ENCODE data around the gene PRPF6. TPM values are rescaled to one million over a fixed set of nuclear protein-coding genes. Genes with fewer than 3 reads are reported as not detected.
A peak's percentile ranks its signal among the peaks of the same experiment; 100 is the strongest.

The PRPF6 gene
- total RNA-seq, 2 experiments from 2014 or later: 60.5 to 67.0 TPM

DNA sequence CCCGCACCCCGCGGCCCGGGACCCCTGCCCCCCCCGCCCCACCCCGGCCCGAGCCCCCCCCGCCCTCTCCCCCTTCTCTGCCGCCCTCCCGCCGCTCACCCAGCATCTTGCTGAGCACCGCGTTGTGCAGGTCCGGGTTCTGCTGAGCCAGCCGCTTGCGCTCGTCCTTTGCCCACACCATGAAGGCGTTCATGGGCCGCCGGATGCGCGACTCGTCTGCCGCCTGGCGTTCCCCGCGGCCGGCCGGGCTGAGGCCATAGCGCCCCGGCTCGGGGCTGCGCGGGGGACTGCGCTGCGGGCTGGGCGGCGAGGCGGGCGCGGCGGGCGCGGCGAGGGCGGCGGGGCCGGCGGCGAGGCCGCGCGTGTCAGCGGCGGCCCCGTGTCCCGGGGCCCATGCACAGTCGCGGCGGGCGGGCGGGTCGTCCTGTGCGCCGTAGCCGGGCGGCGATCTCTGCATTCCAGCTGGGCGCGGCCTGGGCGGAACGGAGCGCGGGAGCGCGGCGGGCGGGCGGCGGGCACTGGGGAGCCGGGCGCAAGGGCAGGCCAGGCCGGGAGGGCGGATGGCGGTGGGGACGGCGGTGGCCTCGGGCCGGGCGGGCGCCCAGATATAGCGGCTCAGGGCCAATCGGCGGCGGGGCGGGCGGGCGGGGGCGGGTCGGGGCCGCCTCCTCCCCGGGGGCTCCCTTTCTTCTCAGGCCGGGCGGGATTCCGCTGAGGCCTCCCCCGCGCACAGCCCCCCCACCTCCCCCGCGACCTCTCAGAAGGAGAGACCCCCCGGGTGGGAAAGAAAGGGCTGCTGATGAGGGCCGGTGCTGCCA lies 68.3 kb downstream of the PRPF6 start, which contains the start of gene SOX18:
SOX18 (minus strand) TSS at position 580 of the 818 bp plus-strand sequence; CDS start at position 457, 123 bp downstream.
- ChIA-PET CTCF (interaction anchor here (0.7 kb wide), 2 partner anchors 8 to 11 kb away, joined by 3 read pairs; no protein-coding TSS in a partner anchor), POLR2A (no interaction called here)
- Mint-ChIP-seq H3K4me1 (peaks cover 8% of the 10 kb centered on the region), H3K27me3 (peaks cover 41% of the 10 kb centered on the region), H3K36me3 (ENCODE audit: low read depth) (no peaks in the 10 kb centered on the region), H3K9me3 (ENCODE audit: low read depth) (no peaks in the 10 kb centered on the region), H3K4me3 (peak within 1 kb of the TSS; percentile 41), H3K27ac (no peak within 1 kb of the TSS)
- DNase-seq (peak; percentile 68), ATAC-seq (peak; percentile 63)
- intact Hi-C loops (cut with DNase I, micrococcal nuclease): no loop called here

DNA sequence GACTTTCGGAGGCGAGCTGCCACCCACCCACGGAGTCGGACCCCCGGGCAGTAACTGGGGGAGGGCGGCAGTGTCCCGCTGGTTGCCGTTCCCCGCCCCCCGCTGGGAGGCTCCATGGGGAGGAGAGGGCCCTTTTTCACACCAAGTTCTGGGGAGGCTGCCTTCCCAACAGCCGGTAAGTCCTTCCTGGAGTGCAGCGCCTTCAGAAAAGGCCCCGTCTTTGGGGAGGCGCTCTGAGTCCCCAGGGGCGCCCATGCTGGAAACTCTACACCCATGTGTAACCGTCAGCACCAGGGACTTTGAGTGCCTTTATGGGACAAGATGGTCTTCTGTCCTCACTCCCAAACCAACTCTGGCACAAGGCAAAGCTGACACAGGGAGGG lies 68.9 kb downstream of the PRPF6 start:
- Mint-ChIP-seq H3K36me3 (ENCODE audit: low read depth) (no peaks in the 10 kb centered on the region), H3K9me3 (ENCODE audit: low read depth) (no peaks in the 10 kb centered on the region), H3K4me3 (no peak overlapping the region), H3K27ac (no peak overlapping the region), H3K4me1 (peaks cover 8% of the 10 kb centered on the region), H3K27me3 (peaks cover 41% of the 10 kb centered on the region)
- intact Hi-C loops (cut with DNase I, micrococcal nuclease): no loop called here
- DNase-seq: no peak
- no peak for ATAC-seq
- POLR2A ChIA-PET: no interaction called here
- CTCF ChIA-PET: interaction anchor here (0.6 to 0.7 kb wide), 2 partner anchors 12 to 70 kb away, joined by 3 read pairs; no protein-coding TSS in a partner anchor

DNA sequence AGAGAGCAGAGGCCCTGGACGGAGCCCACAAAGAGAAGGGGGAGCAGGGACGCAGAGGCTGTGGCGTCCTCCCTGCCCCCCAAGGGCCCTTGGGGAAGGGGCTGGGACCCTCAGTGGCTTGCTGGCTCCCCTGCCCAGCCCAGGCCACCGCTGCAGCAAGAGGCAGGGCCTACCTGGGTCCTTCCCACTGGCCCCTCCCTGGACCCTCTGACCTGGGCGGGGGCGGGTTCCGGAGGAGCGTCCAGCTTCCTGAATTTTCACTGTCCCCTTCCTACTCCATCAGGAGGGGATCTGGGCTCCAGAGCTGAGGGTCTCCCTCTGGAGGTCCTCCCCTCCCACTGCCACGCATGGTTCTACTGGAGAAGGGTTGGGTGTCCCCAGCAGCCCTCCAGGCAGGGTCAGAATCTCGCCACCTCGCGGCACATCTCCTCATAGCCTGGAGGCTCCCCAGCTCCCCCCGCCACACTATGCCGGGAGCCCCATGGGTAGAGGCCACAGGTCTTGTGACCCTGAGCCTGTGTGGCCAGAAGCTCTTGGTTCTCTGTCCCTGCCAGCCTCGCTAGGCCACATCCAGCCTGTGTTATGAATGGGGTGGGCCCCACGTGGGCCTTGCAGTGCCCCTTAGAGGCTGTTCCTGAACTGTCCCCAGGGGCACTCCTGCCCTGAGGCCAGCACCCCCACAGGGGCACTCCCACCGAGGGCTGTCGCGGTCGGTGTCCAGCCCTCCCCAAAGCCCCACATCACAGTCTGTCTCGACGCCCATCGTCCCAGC lies 69.5 kb downstream of the PRPF6 start:
- ChIA-PET POLR2A (no interaction called here), CTCF (interaction anchor here (0.6 to 0.9 kb wide), 3 partner anchors 10 to 69 kb away, joined by 3 to 5 read pairs (median 3); no protein-coding TSS in a partner anchor)
- Mint-ChIP-seq H3K27ac (no peak overlapping the region), H3K9me3 (ENCODE audit: low read depth) (no peaks in the 10 kb centered on the region), H3K36me3 (ENCODE audit: low read depth) (no peaks in the 10 kb centered on the region), H3K27me3 (peaks cover 45% of the 10 kb centered on the region), H3K4me3 (no peak overlapping the region), H3K4me1 (peaks cover 8% of the 10 kb centered on the region)
- DNase-seq (no peak), ATAC-seq (no peak)
- intact Hi-C loops (cut with DNase I, micrococcal nuclease): no loop called here

DNA sequence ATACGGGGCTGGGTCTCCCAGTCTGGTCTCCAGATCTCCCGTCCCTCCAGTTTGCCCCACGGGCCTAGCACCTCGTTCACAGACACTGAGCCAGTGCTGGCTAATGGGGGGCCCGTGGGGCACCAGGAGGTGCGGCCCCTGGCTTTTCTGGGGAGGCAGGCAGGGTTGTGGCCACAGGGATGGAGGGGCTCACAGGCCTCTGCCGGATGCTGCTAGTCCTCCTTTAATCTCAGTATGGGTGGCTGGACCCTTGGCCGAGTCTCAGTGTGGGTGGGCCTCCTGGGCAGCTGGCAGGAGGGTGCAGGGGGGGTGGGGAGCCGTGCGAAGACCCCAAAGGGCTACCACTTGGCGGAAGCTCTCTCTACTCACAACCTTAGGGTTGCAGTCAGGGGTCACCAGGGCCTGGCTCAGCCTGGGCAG lies 70.1 kb downstream of the PRPF6 start:
- Mint-ChIP-seq H3K27ac (no peak overlapping the region), H3K9me3 (ENCODE audit: low read depth) (no peaks in the 10 kb centered on the region), H3K4me3 (no peak overlapping the region), H3K36me3 (ENCODE audit: low read depth) (no peaks in the 10 kb centered on the region), H3K4me1 (peaks cover 6% of the 10 kb centered on the region), H3K27me3 (peaks cover 44% of the 10 kb centered on the region)
- CTCF ChIA-PET: interaction anchor here (0.9 to 1.2 kb wide), 2 partner anchors 10 to 77 kb away, joined by 5 read pairs; no protein-coding TSS in a partner anchor
- POLR2A ChIA-PET: no interaction called here
- DNase-seq (no peak), ATAC-seq (no peak)
- intact Hi-C loops (cut with DNase I, micrococcal nuclease): no loop called here

DNA sequence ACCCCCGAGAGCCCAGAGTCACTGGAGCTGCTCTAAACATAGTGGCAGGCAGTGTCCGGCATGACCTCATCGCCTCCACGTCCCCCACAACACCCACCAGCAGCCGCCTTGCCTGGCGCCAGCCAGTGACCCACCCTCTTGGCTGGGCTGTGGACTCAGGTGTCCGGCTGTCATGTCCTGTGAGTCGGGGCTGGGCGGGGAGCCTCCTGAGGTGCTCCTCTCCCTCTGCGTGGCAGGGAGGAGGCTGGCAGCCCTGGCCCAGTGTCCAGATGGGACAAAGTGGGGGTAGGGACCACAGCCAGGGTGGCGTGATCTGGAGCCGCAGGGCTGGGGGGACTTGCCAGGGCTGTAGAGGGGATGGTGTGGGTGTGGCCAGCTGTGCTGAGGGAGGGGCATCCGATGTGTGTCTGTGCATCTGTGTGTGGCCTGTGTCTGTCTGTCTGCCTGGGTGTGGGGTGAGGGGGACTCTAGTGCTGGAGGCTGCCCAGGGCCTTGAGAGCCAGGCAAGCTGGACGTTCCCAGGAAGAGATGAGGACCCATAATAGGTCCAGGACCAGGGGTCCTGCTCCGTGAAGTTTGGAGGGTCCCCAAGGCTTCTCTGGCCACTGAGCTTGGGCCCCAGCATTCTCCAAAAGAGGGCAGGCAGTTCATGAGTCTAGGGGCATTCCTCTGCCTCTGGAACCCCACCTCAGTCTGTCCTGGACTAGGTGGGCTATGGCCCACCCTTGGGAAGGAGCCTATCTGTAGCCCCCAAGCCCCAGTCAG lies 70.8 kb downstream of the PRPF6 start:
- H3K27me3 Mint-ChIP-seq: peaks cover 38% of the 10 kb centered on the region
- H3K9me3 Mint-ChIP-seq (ENCODE audit: low read depth): no peaks in the 10 kb centered on the region
- ATAC-seq: no peak
- H3K4me1 Mint-ChIP-seq: peaks cover 2% of the 10 kb centered on the region
- intact Hi-C loops (cut with DNase I, micrococcal nuclease): no loop called here
- ChIA-PET CTCF (interaction anchor here (0.7 to 1.2 kb wide), 3 partner anchors 11 to 344 kb away, joined by 3 to 5 read pairs (median 5); no protein-coding TSS in a partner anchor), POLR2A (no interaction called here)
- H3K4me3 Mint-ChIP-seq: no peak overlapping the region
- no peak overlapping the region for H3K27ac Mint-ChIP-seq
- no peak for DNase-seq
- H3K36me3 Mint-ChIP-seq (ENCODE audit: low read depth): no peaks in the 10 kb centered on the region

DNA sequence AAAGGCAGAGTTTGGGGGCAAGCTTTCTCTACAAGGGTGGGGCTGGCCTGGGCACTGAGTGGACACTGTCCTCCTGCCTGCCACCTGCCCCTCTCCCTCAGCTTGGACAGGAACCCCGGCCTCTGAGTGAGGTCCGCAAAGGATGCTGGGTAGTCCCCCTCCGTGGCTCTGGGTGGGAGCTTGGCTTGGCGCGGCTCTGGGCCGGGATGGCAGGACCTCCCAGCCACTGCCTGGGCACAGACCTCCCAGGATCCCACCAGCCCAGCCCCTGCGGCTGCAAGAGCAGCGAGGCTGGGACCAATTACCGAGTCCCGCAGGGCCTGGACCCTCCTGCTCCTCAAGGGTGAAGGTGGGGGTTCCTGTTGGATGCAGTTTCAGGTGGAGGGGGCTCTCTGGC lies 71.4 kb downstream of the PRPF6 start:
- no peak for DNase-seq
- Mint-ChIP-seq H3K27ac (no peak overlapping the region), H3K27me3 (peaks cover 32% of the 10 kb centered on the region), H3K4me3 (no peak overlapping the region), H3K9me3 (ENCODE audit: low read depth) (no peaks in the 10 kb centered on the region), H3K4me1 (peaks cover 4% of the 10 kb centered on the region), H3K36me3 (ENCODE audit: low read depth) (no peaks in the 10 kb centered on the region)
- ChIA-PET POLR2A (no interaction called here), CTCF (interaction anchor here (0.7 to 1.4 kb wide), 5 partner anchors 13 to 345 kb away, joined by 3 to 5 read pairs (median 3); no protein-coding TSS in a partner anchor)
- ATAC-seq: no peak
- intact Hi-C loops (cut with DNase I, micrococcal nuclease): no loop called here

DNA sequence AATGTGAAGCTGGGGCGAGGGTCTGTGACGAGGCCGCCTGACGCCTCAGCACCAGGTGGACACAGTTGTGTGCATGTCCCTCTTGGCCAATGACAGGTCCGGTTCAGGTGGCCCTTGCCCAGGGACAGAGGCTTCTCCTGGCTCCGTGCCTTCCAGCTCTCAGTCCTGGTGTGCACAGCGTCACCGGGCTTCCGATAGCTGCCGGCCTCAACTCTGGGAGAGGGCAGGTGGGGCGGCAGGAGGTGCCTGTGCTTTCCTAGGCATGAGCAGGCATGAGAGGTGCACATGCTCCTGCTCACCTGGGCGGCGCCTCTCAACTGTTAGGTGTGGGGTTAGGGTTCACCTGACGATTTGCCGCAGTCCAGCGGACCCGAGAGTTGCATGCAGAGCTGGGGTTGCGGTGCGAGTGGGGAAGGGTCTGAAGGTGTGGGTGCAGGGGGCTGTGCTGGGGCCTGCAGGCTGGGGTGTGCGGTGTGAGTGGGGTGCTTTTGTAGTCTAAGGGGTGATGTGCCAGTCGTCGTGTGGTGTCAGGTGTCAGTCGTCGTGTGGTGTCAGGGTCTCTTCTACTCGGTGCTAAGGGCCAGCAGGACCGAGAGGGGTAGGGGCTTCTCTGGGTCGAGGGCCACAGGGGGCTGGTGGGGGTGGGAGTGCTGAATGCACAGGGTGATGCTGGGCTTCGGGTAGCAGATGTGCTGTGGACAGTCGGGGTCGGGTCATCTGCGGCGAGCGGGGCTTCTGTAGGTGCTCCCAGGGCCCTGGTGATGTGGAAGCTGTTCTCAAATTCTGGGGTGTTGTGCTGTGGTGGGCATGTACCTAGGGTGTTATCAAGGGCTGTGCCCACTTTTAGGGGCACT lies 72.3 kb downstream of the PRPF6 start:
- ATAC-seq: no peak
- Mint-ChIP-seq H3K36me3 (ENCODE audit: low read depth) (no peaks in the 10 kb centered on the region), H3K9me3 (ENCODE audit: low read depth) (no peaks in the 10 kb centered on the region), H3K4me1 (peaks cover 11% of the 10 kb centered on the region), H3K4me3 (no peak overlapping the region), H3K27ac (no peak overlapping the region), H3K27me3 (peaks cover 30% of the 10 kb centered on the region)
- no peak for DNase-seq
- intact Hi-C loops (cut with DNase I, micrococcal nuclease): no loop called here
- CTCF ChIA-PET: interaction anchor here (1.0 to 1.6 kb wide), 5 partner anchors 14 to 67 kb away, joined by 3 to 4 read pairs (median 3); partner anchors contain the start of gene LKAAEAR1
- POLR2A ChIA-PET: no interaction called here

DNA sequence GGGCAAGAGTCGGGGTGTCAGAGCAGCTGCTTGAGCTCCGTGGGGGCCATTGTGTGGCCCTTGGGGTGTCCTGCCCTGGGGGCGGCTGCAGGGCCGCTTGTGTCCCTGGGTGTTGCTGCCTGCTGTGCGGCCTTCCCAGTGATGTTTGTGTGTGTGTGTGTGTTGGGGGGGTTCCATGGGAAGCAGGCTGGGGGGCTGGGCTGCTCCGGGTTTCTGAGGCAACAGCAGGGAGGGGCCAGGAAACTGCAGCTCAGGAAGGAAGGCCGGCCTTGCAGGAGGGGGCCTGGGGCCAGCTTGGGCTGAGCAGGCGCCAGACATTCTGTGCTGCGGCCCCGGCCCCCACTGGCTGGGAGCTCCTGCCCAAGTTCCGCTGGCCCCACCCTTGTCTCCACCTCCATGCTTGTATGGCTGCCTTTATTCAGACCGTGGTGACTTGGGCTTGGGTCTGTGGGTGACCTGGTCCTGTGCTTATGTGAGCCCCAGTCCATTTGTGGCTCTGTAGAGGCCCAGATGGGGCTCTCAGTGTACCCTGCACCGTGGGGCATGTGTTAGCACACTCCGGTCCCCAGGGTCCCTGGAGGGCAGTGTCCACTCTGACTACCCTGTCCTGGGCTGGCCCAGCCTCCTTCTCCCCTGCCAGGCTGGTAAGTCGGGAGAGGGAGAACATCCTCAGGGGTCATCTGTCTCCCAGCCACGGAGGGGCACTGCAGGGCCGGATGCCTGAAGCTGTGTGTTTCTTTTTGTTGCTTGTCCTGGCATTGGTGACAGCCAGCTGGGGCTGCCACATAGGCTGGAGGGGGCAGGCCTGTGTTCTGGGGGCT lies 73.1 kb downstream of the PRPF6 start:
- CTCF ChIA-PET: interaction anchor here (1.0 to 1.6 kb wide), 4 partner anchors 15 to 66 kb away, joined by 3 to 4 read pairs (median 4); partner anchors contain the start of gene LKAAEAR1
- Mint-ChIP-seq H3K36me3 (ENCODE audit: low read depth) (no peaks in the 10 kb centered on the region), H3K27ac (no peak overlapping the region), H3K4me1 (peaks cover 15% of the 10 kb centered on the region), H3K27me3 (peaks cover 28% of the 10 kb centered on the region), H3K4me3 (no peak overlapping the region), H3K9me3 (ENCODE audit: low read depth) (no peaks in the 10 kb centered on the region)
- intact Hi-C loops (cut with DNase I, micrococcal nuclease): no loop called here
- DNase-seq (no peak), ATAC-seq (no peak)
- POLR2A ChIA-PET: no interaction called here

DNA sequence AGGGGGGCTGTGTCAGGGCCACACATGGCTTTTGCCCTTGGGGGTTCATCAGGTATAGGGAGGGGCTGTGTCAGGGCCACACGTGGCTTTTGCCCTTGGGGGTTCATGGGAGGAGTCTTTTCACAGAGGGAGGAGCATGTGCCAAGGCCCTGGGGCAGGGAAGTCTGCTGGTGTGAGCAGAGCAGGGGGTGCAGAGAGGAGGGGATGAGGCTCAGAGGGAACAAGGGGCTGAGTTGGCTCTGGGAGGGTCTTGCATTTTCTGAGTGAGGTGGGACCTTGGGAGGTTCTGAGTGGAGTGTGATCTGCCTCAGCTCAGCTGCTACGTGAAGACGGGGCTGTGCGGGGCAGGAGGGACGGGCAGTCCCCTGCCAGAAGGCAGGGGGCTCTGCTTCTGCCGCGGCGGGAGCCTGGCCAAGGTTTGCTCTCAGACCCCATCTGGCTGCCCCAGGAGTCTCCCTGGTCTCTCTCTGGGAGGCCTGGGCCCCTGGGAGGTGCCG lies 74.5 kb downstream of the PRPF6 start:
- intact Hi-C loops (cut with DNase I, micrococcal nuclease): loop anchor here in 1 of 2 experiments (1.0 to 5.0 kb wide), 2 partner anchors 14 to 73 kb away; partner anchors contain the start of gene PRPF6
- DNase-seq: no peak
- H3K4me1 Mint-ChIP-seq: peaks cover 14% of the 10 kb centered on the region
- no peaks in the 10 kb centered on the region for H3K36me3 Mint-ChIP-seq (ENCODE audit: low read depth)
- H3K27ac Mint-ChIP-seq: no peak overlapping the region
- peaks cover 23% of the 10 kb centered on the region for H3K27me3 Mint-ChIP-seq
- CTCF ChIA-PET: no interaction called here
- H3K9me3 Mint-ChIP-seq (ENCODE audit: low read depth): no peaks in the 10 kb centered on the region
- no peak for ATAC-seq
- no peak overlapping the region for H3K4me3 Mint-ChIP-seq
- POLR2A ChIA-PET: no interaction called here
